Measurements from ENCODE around the gene NKTR. TPM values are rescaled to one million over a fixed set of nuclear protein-coding genes. Genes with fewer than 3 reads are reported as not detected.

The NKTR gene
- total and polyA plus RNA-seq, 2 experiments from 2014 or later: 81.3 to 117 TPM

DNA sequence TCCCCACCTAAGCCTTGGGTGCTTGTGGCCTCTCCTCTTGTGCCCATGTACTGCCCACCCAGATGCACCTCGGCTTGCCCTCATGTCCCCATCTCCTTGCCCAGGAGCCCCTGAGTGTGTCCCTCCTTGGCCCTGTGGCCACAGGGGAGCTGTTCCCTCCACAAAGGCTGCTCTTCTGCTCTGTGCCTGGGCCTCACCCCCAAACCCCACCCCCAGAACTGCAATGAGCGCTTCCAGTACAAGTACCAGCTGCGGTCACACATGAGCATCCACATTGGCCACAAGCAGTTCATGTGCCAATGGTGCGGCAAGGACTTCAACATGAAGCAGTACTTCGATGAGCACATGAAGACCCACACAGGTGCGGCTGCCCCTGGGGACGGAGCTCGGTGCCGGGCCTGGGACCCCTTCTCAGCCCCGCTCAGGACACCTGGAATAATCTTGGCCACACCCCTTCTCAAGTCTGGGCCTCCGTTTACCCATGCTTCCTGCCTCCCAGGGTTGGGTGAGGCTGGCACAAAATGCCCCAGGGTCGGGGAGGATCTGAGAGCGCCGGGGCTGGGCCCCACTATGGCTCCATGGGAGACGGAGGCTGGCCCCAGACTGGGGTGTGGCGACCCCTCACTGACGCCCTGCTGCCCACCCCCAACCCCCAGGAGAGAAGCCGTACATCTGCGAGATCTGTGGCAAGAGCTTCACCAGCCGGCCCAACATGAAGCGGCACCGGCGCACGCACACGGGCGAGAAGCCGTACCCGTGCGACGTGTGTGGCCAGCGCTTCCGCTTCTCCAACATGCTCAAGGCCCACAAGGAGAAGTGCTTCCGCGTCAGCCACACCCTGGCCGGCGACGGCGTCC, 63.3 kb downstream of the NKTR start (continued):
- TF ChIP-seq STAT1 (IDR thresholded peaks at IDR 0.05; ENCODE audit: unreplicated experiment) (no peak), JUNB (IDR thresholded peaks at IDR 0.05; ENCODE audit: unreplicated experiment) (no peak), POLR2AphosphoS5 (IDR thresholded peaks at IDR 0.05; ENCODE audit: low read depth) (no peak), ZNF331 (CRISPR knock-in tag; IDR thresholded peaks at IDR 0.05; ENCODE audit: low read depth) (no peak), EZH2 (IDR thresholded peaks at IDR 0.05; ENCODE audit: low read depth, unreplicated experiment) (no peak)

DNA sequence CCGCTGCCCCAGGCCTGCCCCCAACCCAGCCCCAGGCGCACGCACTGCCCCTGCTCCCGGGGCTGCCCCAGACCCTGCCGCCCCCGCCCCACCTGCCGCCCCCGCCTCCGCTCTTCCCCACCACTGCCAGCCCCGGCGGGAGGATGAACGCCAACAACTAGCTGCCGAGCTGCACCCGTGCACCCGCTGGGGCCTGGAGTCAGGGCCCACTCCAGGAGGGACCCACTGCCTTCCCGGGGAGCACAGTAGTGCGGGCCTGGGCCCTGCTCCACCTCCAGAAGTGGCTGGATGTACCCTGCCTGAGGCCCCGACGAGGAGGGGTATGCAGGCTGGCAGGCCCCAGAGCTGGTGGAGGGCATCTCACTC, 63.9 kb downstream of the NKTR start:
- Mint-ChIP-seq H3K4me3 (no peak overlapping the region), H3K27ac (no peak overlapping the region), H3K4me1 (peaks cover 9% of the 10 kb centered on the region; the same call in 2 of the 3 replicates), H3K9me3 (0 out of 3 replicates have a peak, but pooled peaks cover 3% of the 10 kb centered on the region), H3K27me3 (ENCODE audit: insufficient read depth, low read depth, poor library complexity) (peaks cover 4% of the 10 kb centered on the region), H3K36me3 (ENCODE audit: low read depth) (peaks cover 5% of the 10 kb centered on the region; the same call in 2 of the 3 replicates)
- no peak overlapping the region for H3K4me3 ChIP-seq
- H3K36me3 ChIP-seq (ENCODE audit: insufficient read depth): no peaks in the 10 kb centered on the region
- no peak overlapping the region for H3K27ac ChIP-seq (ENCODE audit: low read depth)
- H4K20me1 ChIP-seq (replicated peaks; ENCODE audit: insufficient read depth): no peaks in the 10 kb centered on the region
- no peaks in the 10 kb centered on the region for H3K27me3 ChIP-seq (ENCODE audit: insufficient read depth)
- H2AFZ ChIP-seq: no peak overlapping the region
- no peaks in the 10 kb centered on the region for H3K4me1 ChIP-seq (ENCODE audit: insufficient read depth)
- H3K9me2 ChIP-seq (ENCODE audit: insufficient read depth): no peaks in the 10 kb centered on the region
- peak; percentile 7; the same call in 1 of the 3 replicates for ATAC-seq
- no peaks in the 10 kb centered on the region for H3F3A ChIP-seq (replicated peaks; ENCODE audit: low read depth)
- no peak for DNase-seq (ENCODE audit: low spot score)
- no peak overlapping the region for H3K4me2 ChIP-seq
- H3K79me2 ChIP-seq (replicated peaks; ENCODE audit: insufficient read depth): no peaks in the 10 kb centered on the region
- no peak for TF ChIP-seq EZH2phosphoT487 (IDR thresholded peaks at IDR 0.05; ENCODE audit: unreplicated experiment)
- TF ChIP-seq EZH2 (IDR thresholded peaks at IDR 0.05; ENCODE audit: low read depth, unreplicated experiment): no peak
- TF ChIP-seq, protein P1, sequence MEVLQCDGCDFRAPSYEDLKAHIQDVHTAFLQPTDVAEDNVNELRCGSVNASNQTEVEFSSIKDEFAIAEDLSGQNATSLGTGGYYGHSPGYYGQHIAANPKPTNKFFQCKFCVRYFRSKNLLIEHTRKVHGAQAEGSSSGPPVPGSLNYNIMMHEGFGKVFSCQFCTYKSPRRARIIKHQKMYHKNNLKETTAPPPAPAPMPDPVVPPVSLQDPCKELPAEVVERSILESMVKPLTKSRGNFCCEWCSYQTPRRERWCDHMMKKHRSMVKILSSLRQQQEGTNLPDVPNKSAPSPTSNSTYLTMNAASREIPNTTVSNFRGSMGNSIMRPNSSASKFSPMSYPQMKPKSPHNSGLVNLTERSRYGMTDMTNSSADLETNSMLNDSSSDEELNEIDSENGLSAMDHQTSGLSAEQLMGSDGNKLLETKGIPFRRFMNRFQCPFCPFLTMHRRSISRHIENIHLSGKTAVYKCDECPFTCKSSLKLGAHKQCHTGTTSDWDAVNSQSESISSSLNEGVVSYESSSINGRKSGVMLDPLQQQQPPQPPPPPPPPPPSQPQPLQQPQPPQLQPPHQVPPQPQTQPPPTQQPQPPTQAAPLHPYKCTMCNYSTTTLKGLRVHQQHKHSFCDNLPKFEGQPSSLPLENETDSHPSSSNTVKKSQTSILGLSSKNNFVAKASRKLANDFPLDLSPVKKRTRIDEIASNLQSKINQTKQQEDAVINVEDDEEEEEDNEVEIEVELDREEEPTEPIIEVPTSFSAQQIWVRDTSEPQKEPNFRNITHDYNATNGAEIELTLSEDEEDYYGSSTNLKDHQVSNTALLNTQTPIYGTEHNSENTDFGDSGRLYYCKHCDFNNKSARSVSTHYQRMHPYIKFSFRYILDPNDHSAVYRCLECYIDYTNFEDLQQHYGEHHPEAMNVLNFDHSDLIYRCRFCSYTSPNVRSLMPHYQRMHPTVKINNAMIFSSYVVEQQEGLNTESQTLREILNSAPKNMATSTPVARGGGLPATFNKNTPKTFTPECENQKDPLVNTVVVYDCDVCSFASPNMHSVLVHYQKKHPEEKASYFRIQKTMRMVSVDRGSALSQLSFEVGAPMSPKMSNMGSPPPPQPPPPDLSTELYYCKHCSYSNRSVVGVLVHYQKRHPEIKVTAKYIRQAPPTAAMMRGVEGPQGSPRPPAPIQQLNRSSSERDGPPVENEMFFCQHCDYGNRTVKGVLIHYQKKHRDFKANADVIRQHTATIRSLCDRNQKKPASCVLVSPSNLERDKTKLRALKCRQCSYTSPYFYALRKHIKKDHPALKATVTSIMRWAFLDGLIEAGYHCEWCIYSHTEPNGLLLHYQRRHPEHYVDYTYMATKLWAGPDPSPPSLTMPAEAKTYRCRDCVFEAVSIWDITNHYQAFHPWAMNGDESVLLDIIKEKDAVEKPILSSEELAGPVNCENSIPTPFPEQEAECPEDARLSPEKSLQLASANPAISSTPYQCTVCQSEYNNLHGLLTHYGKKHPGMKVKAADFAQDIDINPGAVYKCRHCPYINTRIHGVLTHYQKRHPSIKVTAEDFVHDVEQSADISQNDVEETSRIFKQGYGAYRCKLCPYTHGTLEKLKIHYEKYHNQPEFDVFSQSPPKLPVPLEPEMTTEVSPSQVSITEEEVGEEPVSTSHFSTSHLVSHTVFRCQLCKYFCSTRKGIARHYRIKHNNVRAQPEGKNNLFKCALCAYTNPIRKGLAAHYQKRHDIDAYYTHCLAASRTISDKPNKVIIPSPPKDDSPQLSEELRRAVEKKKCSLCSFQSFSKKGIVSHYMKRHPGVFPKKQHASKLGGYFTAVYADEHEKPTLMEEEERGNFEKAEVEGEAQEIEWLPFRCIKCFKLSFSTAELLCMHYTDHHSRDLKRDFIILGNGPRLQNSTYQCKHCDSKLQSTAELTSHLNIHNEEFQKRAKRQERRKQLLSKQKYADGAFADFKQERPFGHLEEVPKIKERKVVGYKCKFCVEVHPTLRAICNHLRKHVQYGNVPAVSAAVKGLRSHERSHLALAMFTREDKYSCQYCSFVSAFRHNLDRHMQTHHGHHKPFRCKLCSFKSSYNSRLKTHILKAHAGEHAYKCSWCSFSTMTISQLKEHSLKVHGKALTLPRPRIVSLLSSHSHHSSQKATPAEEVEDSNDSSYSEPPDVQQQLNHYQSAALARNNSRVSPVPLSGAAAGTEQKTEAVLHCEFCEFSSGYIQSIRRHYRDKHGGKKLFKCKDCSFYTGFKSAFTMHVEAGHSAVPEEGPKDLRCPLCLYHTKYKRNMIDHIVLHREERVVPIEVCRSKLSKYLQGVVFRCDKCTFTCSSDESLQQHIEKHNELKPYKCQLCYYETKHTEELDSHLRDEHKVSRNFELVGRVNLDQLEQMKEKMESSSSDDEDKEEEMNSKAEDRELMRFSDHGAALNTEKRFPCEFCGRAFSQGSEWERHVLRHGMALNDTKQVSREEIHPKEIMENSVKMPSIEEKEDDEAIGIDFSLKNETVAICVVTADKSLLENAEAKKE (CRISPR knock-in tag; IDR thresholded peaks at IDR 0.05): no peak
- TF ChIP-seq JUNB (IDR thresholded peaks at IDR 0.05; ENCODE audit: unreplicated experiment): no peak
- TF ChIP-seq POLR2AphosphoS5 (IDR thresholded peaks at IDR 0.05; ENCODE audit: low read depth): no peak
- TF ChIP-seq STAT1 (IDR thresholded peaks at IDR 0.05; ENCODE audit: unreplicated experiment): no peak
- no peak for TF ChIP-seq ZNF114 (CRISPR knock-in tag; IDR thresholded peaks at IDR 0.05)
- no peak for TF ChIP-seq NANOG (IDR thresholded peaks at IDR 0.05; ENCODE audit: borderline replicate concordance)
- TF ChIP-seq, protein P2, sequence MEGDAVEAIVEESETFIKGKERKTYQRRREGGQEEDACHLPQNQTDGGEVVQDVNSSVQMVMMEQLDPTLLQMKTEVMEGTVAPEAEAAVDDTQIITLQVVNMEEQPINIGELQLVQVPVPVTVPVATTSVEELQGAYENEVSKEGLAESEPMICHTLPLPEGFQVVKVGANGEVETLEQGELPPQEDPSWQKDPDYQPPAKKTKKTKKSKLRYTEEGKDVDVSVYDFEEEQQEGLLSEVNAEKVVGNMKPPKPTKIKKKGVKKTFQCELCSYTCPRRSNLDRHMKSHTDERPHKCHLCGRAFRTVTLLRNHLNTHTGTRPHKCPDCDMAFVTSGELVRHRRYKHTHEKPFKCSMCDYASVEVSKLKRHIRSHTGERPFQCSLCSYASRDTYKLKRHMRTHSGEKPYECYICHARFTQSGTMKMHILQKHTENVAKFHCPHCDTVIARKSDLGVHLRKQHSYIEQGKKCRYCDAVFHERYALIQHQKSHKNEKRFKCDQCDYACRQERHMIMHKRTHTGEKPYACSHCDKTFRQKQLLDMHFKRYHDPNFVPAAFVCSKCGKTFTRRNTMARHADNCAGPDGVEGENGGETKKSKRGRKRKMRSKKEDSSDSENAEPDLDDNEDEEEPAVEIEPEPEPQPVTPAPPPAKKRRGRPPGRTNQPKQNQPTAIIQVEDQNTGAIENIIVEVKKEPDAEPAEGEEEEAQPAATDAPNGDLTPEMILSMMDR (conservative IDR thresholded peaks at IDR 0.05; ENCODE audit: low read depth in 2 of 2): no peak
- no peak for TF ChIP-seq ZNF331 (CRISPR knock-in tag; IDR thresholded peaks at IDR 0.05; ENCODE audit: low read depth)
- no peak for TF ChIP-seq REST (IDR thresholded peaks at IDR 0.05; ENCODE audit: unreplicated experiment)
- TF ChIP-seq CREB1 (CRISPR knock-in tag; IDR thresholded peaks at IDR 0.05; ENCODE audit: low read depth): no peak

All from GM23338 (cell line).